Glutamatergic neuron (in vitro differentiated cells): ENCODE data around the gene PIGN. TPM values are rescaled to one million over a fixed set of nuclear protein-coding genes. Genes with fewer than 3 reads are reported as not detected.

Experiments used
- DNase-seq: peaks from one replicate; pipeline ENCODE4 v3.0.0; 2022
- H3K27ac Mint-ChIP-seq: one replicate; pipeline ENCODE4 v1.8.0; 2020; ENCODE audit warnings: mild to moderate bottlenecking, mixed read lengths, inconsistent platforms; ENCODE audit not compliant: unreplicated experiment
- H3K27me3 Mint-ChIP-seq: one replicate; pipeline ENCODE4 v1.8.0; 2020; ENCODE audit warnings: mild to moderate bottlenecking, moderate library complexity, mixed read lengths, inconsistent platforms; ENCODE audit not compliant: unreplicated experiment
- H3K36me3 Mint-ChIP-seq: one replicate; pipeline ENCODE4 v1.8.0; 2020; ENCODE audit warnings: mild to moderate bottlenecking, mixed read lengths, inconsistent platforms; ENCODE audit not compliant: unreplicated experiment
- H3K4me1 Mint-ChIP-seq: one replicate; pipeline ENCODE4 v1.8.0; 2020; ENCODE audit warnings: mild to moderate bottlenecking, low read depth, mixed read lengths, inconsistent platforms; ENCODE audit not compliant: unreplicated experiment
- H3K4me3 Mint-ChIP-seq: one replicate; pipeline ENCODE4 v1.8.0; 2020; ENCODE audit warnings: mild to moderate bottlenecking, mixed read lengths, inconsistent platforms; ENCODE audit not compliant: unreplicated experiment
- H3K9me3 Mint-ChIP-seq: one replicate; pipeline ENCODE4 v1.8.0; 2020; ENCODE audit warnings: mild to moderate bottlenecking, moderate library complexity, mixed read lengths, inconsistent platforms; ENCODE audit not compliant: unreplicated experiment
- total RNA-seq: library from RNA; stranded (reverse); fragmentation: NEBNext Ultra II Directional; extraction: Animal tissue kit (Norgen Biotek cat#: 25700); gene quantifications from one replicate; pipeline ENCODE4 v1.2.1, GENCODE V29; 2021; ENCODE audit not compliant: unreplicated experiment
- TF ChIP-seq, protein P1 (sequence below): fragments of 200-600 bp; sonication (generic); IDR thresholded peaks from one replicate; pipeline ENCODE4 v1.5.0; 2021; ENCODE audit not compliant: partially characterized antibody, unreplicated experiment

Gene PIGN
- total RNA-seq, 1 donor from 2014 or later: 10.2 TPM

DNA sequence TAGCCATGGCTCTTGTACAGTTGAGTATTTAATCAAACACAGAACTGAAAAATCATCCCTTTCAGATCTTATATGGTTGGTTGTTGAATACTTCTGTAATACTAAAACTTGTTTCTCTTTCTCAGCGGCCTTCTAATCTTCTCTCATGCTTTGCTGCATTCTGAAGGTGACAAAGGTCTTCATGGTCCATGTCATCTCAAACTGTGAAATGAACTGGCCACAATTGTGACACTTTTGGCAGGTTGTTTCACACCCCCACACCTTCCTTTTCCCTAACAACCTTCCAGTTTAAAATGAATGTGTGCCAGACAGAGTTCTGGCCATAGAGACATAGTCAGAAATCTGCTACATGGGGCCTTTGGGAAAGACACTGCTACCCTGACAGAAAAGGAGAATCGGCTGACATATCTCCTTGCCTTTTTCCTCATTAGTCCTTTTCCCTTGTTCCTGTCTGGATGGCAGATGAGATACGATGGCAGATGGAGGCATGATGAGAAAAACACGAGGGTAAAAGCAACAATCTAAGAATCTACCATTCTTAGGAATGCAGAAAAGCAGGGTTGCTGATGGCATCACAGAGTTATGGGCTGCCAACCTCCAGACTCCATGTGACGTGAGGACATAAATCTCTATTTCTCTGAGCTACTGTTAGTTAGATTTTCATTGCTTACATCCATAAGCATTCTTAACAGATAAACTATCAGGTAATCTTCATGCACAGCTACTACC, 106.5 kb downstream of the PIGN start:
- Mint-ChIP-seq H3K27me3 (no peaks in the 10 kb centered on the region), H3K9me3 (no peaks in the 10 kb centered on the region), H3K4me3 (no peak overlapping the region), H3K27ac (no peak overlapping the region), H3K36me3 (no peaks in the 10 kb centered on the region), H3K4me1 (peaks cover 2% of the 10 kb centered on the region)
- TF ChIP-seq, protein P1, sequence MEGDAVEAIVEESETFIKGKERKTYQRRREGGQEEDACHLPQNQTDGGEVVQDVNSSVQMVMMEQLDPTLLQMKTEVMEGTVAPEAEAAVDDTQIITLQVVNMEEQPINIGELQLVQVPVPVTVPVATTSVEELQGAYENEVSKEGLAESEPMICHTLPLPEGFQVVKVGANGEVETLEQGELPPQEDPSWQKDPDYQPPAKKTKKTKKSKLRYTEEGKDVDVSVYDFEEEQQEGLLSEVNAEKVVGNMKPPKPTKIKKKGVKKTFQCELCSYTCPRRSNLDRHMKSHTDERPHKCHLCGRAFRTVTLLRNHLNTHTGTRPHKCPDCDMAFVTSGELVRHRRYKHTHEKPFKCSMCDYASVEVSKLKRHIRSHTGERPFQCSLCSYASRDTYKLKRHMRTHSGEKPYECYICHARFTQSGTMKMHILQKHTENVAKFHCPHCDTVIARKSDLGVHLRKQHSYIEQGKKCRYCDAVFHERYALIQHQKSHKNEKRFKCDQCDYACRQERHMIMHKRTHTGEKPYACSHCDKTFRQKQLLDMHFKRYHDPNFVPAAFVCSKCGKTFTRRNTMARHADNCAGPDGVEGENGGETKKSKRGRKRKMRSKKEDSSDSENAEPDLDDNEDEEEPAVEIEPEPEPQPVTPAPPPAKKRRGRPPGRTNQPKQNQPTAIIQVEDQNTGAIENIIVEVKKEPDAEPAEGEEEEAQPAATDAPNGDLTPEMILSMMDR: no peak
- no peak for DNase-seq

DNA sequence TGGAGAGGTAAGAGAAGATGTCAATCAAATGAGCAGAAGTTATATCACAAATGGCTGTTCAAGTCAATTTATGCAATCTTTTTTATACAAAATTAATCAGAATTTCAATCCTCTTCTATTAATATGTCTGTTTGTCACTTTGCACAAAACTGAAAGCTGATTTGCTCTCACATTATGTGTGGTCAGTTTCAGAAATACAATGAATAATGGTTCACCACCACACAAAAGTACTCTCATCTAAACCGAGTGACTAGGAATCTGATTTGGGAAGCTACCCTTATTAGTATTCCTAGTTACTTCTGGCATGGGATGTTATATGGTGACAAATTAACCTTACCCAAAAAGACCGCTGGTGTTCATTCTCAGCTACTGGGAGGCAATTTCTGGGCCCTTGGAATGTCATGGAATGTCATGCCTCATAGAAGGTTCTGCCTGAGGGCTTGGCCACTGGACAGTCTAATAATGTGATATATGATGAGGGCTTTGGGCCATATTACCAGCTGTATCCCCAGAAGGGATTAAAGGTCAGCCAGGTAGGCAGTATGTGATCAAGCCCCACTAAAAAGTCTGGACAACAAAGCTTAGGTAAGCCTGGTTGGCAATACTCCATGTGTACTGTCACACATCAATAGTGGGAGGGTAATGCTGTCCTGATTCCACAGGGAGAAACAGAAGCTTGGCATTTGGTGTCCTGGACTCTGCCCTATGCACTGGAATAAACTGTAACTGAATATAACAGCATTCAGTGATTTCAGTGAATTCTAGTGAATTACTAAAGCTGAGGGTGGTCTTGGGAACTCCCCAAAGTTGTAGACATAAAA, 113.2 kb downstream of the PIGN start:
- no peaks in the 10 kb centered on the region for H3K36me3 Mint-ChIP-seq
- no peak overlapping the region for H3K27ac Mint-ChIP-seq
- TF ChIP-seq, protein P1: no peak
- H3K27me3 Mint-ChIP-seq: no peaks in the 10 kb centered on the region
- H3K4me3 Mint-ChIP-seq: no peak overlapping the region
- no peak for DNase-seq
- peaks cover 11% of the 10 kb centered on the region for H3K4me1 Mint-ChIP-seq
- H3K9me3 Mint-ChIP-seq: peaks cover 3% of the 10 kb centered on the region

DNA sequence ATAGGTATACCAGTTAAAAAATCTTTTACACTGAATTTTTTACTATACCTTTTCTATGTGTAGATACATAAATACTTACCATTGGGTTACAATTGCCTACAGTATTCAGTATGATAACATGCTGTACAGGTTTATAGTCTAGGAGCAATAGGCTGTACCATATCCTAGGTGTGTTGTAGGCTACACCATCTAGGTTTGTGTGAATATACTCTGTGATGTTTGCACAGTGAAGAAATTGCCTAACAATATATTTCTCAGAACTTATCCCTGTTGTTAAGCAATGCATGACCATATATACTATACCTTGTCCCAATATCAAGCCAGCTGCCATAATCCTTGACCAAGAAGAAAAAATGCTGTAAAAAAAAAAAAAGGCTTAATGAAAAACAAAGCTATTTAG, 114.5 kb downstream of the PIGN start:
- Mint-ChIP-seq H3K36me3 (no peaks in the 10 kb centered on the region), H3K4me3 (no peak overlapping the region), H3K4me1 (peaks cover 13% of the 10 kb centered on the region), H3K27ac (no peak overlapping the region), H3K9me3 (peaks cover 3% of the 10 kb centered on the region), H3K27me3 (no peaks in the 10 kb centered on the region)
- no peak for DNase-seq
- TF ChIP-seq, protein P1: no peak

DNA sequence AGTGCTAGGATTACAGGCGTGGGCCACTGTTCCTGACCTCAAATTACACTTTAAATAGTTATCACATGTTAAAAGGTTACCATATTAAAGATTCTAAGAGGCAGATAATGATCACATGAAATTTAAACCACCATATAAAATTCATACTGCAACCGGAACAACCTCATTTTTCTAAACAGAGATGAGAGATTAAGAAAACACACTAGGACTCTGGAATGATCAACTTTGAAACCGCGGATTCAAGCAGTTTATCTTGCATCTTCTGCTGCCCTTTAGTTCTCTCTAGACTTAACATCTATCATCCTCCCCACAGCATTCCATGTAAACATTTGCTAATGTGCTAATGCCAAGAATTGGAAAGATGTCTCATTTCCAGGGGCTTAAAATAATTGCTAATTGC, 115.8 kb downstream of the PIGN start:
- peaks cover 3% of the 10 kb centered on the region for H3K9me3 Mint-ChIP-seq
- H3K27me3 Mint-ChIP-seq: no peaks in the 10 kb centered on the region
- TF ChIP-seq, protein P1: no peak
- no peak overlapping the region for H3K4me3 Mint-ChIP-seq
- H3K36me3 Mint-ChIP-seq: no peaks in the 10 kb centered on the region
- H3K4me1 Mint-ChIP-seq: peaks cover 13% of the 10 kb centered on the region
- DNase-seq: no peak
- H3K27ac Mint-ChIP-seq: no peak overlapping the region

DNA sequence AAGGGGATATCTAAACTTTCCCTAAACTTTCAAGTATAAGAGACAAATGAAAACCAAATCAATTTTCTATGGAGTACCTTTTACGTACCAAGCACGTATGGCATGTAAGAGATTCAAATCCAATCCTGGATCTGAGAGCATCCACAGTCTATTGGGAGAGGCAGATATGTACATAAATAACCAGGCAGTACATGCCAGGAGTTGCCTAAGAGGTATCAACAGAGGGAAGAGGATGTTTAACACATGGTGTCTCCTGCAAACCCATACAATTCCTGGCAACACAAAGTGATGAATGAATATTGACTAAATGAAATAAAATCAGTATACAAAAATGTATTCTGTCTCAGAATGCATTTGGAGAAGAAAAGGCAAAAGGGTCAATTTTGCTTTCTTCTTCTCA, 116.6 kb downstream of the PIGN start:
- TF ChIP-seq, protein P1: no peak
- H3K36me3 Mint-ChIP-seq: no peaks in the 10 kb centered on the region
- peaks cover 3% of the 10 kb centered on the region for H3K9me3 Mint-ChIP-seq
- DNase-seq: no peak
- H3K4me1 Mint-ChIP-seq: peaks cover 13% of the 10 kb centered on the region
- H3K4me3 Mint-ChIP-seq: no peak overlapping the region
- no peak overlapping the region for H3K27ac Mint-ChIP-seq
- H3K27me3 Mint-ChIP-seq: no peaks in the 10 kb centered on the region
